ENCODE data around the gene LAG3.

Gene LAG3

DNA sequence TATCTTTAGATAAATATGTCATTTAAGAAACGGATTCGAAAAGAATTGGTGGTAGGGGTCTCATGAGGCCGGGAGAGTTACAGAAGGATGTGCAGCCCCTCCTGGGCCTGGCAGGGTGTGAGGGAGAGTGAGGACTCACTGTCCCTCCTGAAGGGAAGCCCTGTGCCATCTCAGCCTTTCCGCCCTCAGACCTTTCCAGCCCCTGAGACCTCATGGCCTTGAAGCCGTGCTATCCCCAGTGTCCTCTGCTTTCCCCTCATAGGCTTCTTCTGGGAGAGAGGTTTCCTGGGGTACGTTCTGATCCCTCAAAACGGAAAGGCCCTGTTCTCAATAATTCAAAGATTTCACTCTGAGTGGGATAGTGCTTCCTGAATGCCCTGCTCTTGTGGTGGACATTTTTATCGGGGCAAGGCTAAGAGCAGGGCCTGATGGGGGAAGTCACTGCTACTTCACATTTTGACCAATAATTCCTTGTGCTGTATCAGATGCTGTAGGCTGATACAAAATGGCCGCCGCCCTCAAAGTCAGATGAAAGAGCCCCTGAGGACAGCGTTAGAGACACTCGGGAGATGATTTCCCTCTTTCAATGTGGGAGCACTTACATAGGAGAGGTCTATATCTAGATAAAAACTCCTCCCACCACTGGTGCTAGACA is 18.3 kb downstream of the LAG3 start:
- DNase-seq = no peak

DNA sequence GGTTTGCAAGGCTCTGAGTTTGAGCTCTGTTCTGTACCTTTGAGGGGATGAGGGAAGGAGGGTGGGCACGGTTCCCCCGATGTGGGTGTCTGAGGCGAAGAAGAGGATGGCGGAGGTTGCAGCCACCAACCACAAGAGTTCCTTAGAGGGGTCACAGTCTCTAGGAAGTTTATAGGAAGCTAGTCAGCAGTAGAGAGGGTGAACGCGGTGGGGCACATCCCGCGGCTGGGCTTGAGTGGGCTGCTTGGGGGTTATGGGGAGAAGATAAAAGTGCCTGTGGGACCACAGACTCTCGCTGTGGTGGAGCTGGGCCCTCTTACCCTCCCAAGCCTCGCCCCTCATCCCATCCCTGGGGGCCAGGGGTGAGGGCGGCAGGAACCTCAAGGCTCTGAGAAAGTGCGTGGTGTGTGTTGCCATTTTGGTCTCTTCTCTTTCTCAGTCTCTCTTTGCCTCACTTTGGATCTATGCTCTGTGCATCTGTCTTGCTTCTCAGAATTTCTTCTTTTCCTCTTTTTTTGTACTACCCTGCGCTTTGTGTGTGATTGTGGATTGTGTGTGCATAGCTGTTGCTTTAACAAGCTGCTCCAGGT is 19.7 kb downstream of the LAG3 start:
- no peak for DNase-seq

GRCh38 chr12:6792522-6793201 is 20.3 kb downstream of the LAG3 start:
- DNase-seq = peak in 1 of 2 donors; percentile 82

DNA sequence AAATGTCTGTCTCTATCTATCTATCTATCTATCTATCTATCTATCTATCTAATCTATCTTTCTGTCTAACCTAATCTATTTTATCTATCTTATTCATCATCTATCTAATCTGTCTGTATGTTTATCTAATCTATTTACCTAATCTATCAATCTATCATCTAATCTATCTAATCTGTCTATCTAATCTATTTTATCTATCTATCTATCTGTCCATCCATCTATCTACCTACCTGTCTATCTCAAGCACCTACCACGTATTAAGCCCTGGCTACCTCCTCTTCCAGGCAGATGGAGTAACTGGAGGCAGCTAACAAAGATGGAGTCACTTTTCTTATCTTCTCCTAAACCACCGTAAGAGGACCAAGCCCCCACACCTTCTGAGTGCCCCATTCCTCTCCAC is 22.8 kb downstream of the LAG3 start:
- no peak for DNase-seq

DNA sequence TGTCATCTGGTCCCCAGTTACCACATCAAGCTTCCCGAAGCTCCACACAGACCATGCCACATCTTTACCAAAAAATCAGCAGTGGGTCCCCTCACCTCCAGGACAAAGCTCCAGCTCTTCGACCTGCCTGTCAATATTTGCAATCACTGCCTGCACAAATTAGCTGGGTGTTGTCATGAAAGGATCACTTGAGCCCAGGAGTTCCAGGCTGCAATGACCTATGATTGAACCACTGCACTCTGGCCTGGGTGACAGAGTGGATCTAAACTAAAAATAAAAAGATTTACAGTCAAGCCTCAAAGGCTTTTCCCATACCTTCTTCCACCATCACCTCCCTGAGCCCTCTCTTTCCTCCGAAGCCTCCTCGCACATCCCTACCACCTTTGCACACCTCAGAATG is 24.3 kb downstream of the LAG3 start:
- no peak for DNase-seq

DNA sequence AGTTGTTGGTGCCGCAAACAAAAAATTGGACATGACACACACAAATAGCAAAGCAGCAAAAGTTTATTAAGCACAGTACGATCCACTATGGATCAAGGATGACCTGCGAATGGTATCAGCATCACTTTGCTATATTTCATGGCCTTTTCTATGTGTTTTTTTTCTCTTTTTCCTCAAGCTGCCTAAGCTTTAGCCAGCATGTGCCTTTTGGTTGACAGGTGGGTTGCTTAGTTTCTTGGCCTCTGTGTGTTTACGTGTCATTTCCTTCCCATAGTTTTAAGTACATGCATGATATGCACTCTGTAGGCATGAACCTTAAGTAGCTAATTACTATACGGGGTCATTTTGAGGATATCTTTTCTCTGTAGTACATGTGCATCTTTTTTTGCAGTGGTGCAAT is 26.8 kb downstream of the LAG3 start:
- no peak for DNase-seq

DNA sequence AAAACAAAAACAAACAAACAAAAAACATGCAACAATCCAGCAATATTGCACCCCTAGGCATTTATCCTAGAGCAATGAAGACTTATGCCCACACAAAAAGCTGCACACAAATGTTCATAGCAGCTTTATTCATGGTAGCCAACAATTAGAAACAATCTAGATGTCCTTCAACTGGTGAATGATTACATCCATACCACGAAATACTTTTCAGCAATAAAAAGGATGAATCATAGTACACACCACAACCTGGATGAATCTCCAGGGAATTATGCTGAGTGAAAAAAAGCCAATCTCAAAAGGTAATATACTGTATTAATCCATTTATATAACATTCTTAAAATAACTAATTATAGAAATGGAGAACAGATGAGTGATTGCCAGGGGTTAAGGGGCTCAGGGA is 34.9 kb downstream of the LAG3 start:
- no peak for DNase-seq

DNA sequence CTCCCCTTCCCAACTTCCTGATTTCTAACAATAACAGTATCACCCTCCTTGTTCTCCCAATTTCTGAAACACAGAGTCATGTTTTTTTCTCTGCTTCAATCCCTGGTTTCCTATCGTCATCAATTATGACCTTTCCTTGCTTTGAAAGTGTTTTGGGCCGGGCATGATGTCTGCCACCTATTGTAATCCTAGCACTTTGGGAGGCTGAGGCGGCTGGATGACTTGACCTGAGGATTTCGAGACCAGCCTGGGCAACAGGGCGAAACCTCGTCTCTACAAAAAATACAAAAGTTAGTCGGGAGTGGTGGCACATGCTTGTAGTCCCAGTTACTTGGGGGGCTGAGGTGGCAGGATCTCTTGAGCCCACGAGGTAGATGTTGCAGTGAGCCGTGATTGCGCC is 36.7 kb downstream of the LAG3 start:
- no peak for DNase-seq

GRCh38 chr12:6810758-6811157 is 38.4 kb downstream of the LAG3 start:
- DNase-seq = no peak

DNA sequence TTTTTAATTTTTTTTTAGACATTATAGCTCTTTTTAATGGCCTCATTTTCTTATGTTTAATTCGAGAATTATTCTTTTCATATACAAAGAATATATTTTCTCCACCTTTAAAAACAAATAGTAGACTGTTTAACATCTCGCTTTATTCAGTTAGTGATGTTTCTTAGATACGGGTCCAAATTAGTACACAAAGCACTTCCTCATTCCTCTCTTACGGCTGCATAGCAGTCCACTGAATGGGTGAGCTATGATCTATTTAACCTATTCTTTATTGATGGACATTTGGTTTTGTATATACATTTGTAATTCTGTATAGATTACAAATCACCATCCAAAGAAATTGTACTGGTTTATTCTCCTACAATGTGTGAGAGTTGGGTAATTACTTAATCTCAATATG is 41.0 kb downstream of the LAG3 start:
- no peak for DNase-seq

DNA sequence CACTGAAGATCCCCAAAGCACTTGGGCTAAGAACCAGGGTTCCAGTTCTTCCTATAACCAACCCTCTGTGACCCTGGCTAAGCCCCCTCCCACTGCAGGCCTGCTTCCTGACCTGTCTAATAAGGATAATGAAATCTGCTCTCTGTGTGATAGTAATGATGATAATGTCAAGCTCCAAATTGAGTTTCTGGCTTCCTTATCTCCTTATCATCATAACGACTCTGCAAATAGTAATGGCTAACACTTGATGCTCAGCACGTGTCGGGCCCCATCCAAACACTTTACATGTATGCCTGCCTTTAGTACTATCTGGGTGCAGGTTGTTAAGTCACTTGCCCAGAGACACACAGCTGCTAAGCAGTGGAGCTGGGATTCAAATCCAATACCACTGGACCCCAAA is 44.3 kb downstream of the LAG3 start:
- no peak for DNase-seq

DNA sequence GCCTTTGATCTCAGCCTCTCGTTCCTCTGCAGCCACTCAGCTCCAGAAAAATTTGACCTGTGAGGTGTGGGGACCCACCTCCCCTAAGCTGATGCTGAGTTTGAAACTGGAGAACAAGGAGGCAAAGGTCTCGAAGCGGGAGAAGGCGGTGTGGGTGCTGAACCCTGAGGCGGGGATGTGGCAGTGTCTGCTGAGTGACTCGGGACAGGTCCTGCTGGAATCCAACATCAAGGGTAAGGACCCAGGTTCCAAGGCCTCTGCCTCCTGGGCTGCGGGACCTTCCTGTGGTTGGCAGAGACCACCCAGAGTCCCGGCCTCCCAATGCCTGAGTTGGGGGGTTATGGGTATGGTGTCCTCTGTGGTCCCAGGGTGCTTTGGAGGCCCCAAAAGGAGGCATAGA is 44.8 kb downstream of the LAG3 start:
- DNase-seq = no peak

- DNase-seq = no peak
These were observed 45.4 kb downstream of the LAG3 start for GRCh38 chr12:6817662-6818157.

- no peak for DNase-seq
These were observed 45.9 kb downstream of the LAG3 start for GRCh38 chr12:6818222-6818621.

DNA sequence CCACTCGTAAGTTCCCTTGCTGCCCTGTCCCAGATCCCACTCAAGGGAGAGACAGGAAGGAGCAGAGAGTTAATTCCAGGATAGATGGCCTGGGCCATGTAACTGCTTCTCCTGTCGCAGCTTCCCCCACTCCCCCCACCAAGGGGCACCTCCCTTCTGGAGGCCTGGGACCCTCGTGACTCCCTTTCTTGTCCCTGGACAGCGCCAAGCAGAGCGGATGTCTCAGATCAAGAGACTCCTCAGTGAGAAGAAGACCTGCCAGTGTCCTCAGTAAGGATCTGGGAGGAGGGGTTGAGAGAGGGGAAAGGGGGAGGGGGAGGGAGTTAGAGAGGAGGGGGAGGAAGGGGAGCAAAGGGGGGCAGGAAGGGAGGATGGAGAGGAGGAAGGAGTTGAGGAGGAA is 46.3 kb downstream of the LAG3 start:
- DNase-seq = no peak

- DNase-seq = no peak
These were observed 47.0 kb downstream of the LAG3 start for GRCh38 chr12:6819106-6820030.

GRCh38 chr12:6820166-6820565 is 47.8 kb downstream of the LAG3 start:
- no peak for DNase-seq

GRCh38 chr12:6821591-6822425 is 49.5 kb downstream of the LAG3 start, which contains the start of gene GPR162:
Gene GPR162, plus strand, starts transcription at chr12:6821821. Its CDS starts 2,078 bp downstream, at chr12:6823899.
- DNase-seq = peak in 1 of 2 donors; percentile 53

GRCh38 chr12:6822426-6823135 is 50.3 kb downstream of the LAG3 start:
- no peak for DNase-seq

- DNase-seq = no peak
These were observed 51.1 kb downstream of the LAG3 start for GRCh38 chr12:6823182-6824084.
